K562 (cell line): Measurements from ENCODE around the gene SPOCK2.

ENCODE experiments used
- CC2D1A ChIP-seq: fragments of 450-650 bp; IDR thresholded peaks from 2 replicates; pipeline ENCODE4 v1.6.1; 2017; ENCODE audit warnings: mild to moderate bottlenecking
- FOS ChIP-seq: IDR thresholded peaks from 3 replicates; pipeline ENCODE4 v1.6.1; 2011; ENCODE audit not compliant: insufficient read length; ENCODE audit errors: extremely low read depth
- GABPB1 ChIP-seq: sonication (generic); formaldehyde crosslinking; IDR thresholded peaks from 2 replicates; pipeline ENCODE4 v1.8.0; 2022; ENCODE audit warnings: mild to moderate bottlenecking, missing genetic modification reagents
- HNRNPLL ChIP-seq: fragments of 200-400 bp; formaldehyde crosslinking; IDR thresholded peaks from 2 replicates; pipeline ENCODE4 v1.6.1; 2017; ENCODE audit warnings: low read length, low read depth, mild to moderate bottlenecking; ENCODE audit not compliant: poor library complexity, severe bottlenecking
- IRF2 ChIP-seq: sonication (generic); formaldehyde crosslinking; IDR thresholded peaks from 2 replicates; pipeline ENCODE4 v1.8.1; 2022; ENCODE audit warnings: mild to moderate bottlenecking, missing genetic modification reagents
- POLR2A ChIP-seq: fragments of 450-650 bp; conservative IDR thresholded peaks from 2 replicates; pipeline ENCODE4 v1.6.1; 2016
- TAF1 ChIP-seq: IDR thresholded peaks from 2 replicates; pipeline ENCODE4 v1.6.1; 2011; ENCODE audit warnings: mild to moderate bottlenecking, low read length, moderate library complexity; ENCODE audit not compliant: insufficient read depth, control insufficient read depth, severe bottlenecking; ENCODE audit errors: extremely low read depth
- YY1 ChIP-seq, 3 experiments: IDR thresholded peaks; 2 replicates each; pipeline ENCODE4 v1.6.1; 2011; ENCODE audit warnings: low read length in 2 of 3, mild to moderate bottlenecking in 2 of 3, moderate library complexity in 2 of 3, borderline replicate concordance in 1 of 3, control low read depth in 1 of 3, low read depth in 1 of 3; ENCODE audit not compliant: insufficient read depth in 3 of 3, insufficient replicate concordance in 2 of 3, control insufficient read depth in 1 of 3, insufficient read length in 1 of 3; ENCODE audit errors: extremely low read depth in 1 of 3
- TF ChIP-seq, protein P1 (sequence below): sonication (generic); formaldehyde crosslinking; IDR thresholded peaks from 2 replicates; pipeline ENCODE4 v1.5.0; 2020; ENCODE audit warnings: missing genetic modification reagents
- TF ChIP-seq, protein P2 (sequence below): fragments of 200-800 bp; sonication (Bioruptor generic); IDR thresholded peaks from 2 replicates; pipeline ENCODE4 v1.6.1; 2016; ENCODE audit warnings: missing genetic modification characterization, missing compliant biosample characterization
- TF ChIP-seq, protein P3 (sequence below), 3 experiments: IDR thresholded peaks in 2 of 3; conservative IDR thresholded peaks in 1 of 3; 2 replicates each; pipeline ENCODE4 v1.5.1; 2011 to 2012; ENCODE audit warnings: low read length in 3 of 3, mild to moderate bottlenecking in 3 of 3, control low read depth in 2 of 3, improper control_type of control experiment in 1 of 3, inconsistent platforms in 1 of 3, low read depth in 1 of 3, mixed read lengths in 1 of 3, moderate library complexity in 1 of 3; ENCODE audit not compliant: insufficient read depth in 2 of 3

GRCh38 chr10:72126872-72127232 lies 38.5 kb upstream of the SPOCK2 start:
- TF ChIP-seq, protein P1, sequence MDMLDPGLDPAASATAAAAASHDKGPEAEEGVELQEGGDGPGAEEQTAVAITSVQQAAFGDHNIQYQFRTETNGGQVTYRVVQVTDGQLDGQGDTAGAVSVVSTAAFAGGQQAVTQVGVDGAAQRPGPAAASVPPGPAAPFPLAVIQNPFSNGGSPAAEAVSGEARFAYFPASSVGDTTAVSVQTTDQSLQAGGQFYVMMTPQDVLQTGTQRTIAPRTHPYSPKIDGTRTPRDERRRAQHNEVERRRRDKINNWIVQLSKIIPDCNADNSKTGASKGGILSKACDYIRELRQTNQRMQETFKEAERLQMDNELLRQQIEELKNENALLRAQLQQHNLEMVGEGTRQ (CRISPR knock-in tag), result no peak
- TF ChIP-seq HNRNPLL, result no peak
- no peak for TF ChIP-seq TAF1
- no peak for TF ChIP-seq POLR2A
- TF ChIP-seq, protein P2, sequence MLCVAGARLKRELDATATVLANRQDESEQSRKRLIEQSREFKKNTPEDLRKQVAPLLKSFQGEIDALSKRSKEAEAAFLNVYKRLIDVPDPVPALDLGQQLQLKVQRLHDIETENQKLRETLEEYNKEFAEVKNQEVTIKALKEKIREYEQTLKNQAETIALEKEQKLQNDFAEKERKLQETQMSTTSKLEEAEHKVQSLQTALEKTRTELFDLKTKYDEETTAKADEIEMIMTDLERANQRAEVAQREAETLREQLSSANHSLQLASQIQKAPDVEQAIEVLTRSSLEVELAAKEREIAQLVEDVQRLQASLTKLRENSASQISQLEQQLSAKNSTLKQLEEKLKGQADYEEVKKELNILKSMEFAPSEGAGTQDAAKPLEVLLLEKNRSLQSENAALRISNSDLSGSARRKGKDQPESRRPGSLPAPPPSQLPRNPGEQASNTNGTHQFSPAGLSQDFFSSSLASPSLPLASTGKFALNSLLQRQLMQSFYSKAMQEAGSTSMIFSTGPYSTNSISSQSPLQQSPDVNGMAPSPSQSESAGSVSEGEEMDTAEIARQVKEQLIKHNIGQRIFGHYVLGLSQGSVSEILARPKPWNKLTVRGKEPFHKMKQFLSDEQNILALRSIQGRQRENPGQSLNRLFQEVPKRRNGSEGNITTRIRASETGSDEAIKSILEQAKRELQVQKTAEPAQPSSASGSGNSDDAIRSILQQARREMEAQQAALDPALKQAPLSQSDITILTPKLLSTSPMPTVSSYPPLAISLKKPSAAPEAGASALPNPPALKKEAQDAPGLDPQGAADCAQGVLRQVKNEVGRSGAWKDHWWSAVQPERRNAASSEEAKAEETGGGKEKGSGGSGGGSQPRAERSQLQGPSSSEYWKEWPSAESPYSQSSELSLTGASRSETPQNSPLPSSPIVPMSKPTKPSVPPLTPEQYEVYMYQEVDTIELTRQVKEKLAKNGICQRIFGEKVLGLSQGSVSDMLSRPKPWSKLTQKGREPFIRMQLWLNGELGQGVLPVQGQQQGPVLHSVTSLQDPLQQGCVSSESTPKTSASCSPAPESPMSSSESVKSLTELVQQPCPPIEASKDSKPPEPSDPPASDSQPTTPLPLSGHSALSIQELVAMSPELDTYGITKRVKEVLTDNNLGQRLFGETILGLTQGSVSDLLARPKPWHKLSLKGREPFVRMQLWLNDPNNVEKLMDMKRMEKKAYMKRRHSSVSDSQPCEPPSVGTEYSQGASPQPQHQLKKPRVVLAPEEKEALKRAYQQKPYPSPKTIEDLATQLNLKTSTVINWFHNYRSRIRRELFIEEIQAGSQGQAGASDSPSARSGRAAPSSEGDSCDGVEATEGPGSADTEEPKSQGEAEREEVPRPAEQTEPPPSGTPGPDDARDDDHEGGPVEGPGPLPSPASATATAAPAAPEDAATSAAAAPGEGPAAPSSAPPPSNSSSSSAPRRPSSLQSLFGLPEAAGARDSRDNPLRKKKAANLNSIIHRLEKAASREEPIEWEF, result no peak
- TF ChIP-seq FOS, result no peak
- TF ChIP-seq GABPB1 (CRISPR knock-in tag), result no peak
- TF ChIP-seq CC2D1A, result no peak
- no peak for TF ChIP-seq IRF2
- TF ChIP-seq, protein P3, sequence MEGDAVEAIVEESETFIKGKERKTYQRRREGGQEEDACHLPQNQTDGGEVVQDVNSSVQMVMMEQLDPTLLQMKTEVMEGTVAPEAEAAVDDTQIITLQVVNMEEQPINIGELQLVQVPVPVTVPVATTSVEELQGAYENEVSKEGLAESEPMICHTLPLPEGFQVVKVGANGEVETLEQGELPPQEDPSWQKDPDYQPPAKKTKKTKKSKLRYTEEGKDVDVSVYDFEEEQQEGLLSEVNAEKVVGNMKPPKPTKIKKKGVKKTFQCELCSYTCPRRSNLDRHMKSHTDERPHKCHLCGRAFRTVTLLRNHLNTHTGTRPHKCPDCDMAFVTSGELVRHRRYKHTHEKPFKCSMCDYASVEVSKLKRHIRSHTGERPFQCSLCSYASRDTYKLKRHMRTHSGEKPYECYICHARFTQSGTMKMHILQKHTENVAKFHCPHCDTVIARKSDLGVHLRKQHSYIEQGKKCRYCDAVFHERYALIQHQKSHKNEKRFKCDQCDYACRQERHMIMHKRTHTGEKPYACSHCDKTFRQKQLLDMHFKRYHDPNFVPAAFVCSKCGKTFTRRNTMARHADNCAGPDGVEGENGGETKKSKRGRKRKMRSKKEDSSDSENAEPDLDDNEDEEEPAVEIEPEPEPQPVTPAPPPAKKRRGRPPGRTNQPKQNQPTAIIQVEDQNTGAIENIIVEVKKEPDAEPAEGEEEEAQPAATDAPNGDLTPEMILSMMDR (IDR thresholded peaks at IDR 0.05 in 2 of 3, conservative IDR thresholded peaks at IDR 0.05 in 1 of 3; ENCODE audit: insufficient read depth in 2 of 3, low read depth in 1 of 3, low read length in 3 of 3), result no peak
- TF ChIP-seq YY1 (IDR thresholded peaks at IDR 0.05; ENCODE audit: borderline replicate concordance in 1 of 3, control insufficient read depth in 1 of 3, extremely low read depth in 1 of 3, insufficient read depth in 3 of 3, insufficient read length in 1 of 3, insufficient replicate concordance in 2 of 3, low read depth in 1 of 3, low read length in 2 of 3), result no peak
